ENCODE data around the gene NAALADL1. TPM values are rescaled to one million over a fixed set of nuclear protein-coding genes. Genes with fewer than 3 reads are reported as not detected.

NAALADL1 gene
- total and polyA plus RNA-seq, 5 donors from 2014 or later = 16.4 to 52.2 (median 27.8) TPM

- Histone ChIP-seq H3K36me3 (ENCODE audit: control insufficient read depth, insufficient read depth, low read length) (peaks cover 9% of the 10 kb centered on the region), H3K27ac (ENCODE audit: insufficient read depth, low read length, poor library complexity, severe bottlenecking) (no peak overlapping the region), H3K4me1 (ENCODE audit: control insufficient read depth, insufficient read depth, low read length, poor library complexity, severe bottlenecking) (peaks cover 13% of the 10 kb centered on the region), H3K4me3 (ENCODE audit: low read depth, low read length) (no peak overlapping the region), H3K9me3 (ENCODE audit: control insufficient read depth in 2 of 2, low read length in 2 of 2) (no peaks in the 10 kb centered on the region), H3K27me3 (ENCODE audit: control insufficient read depth, insufficient read depth, low read length) (no peaks in the 10 kb centered on the region)
- Mint-ChIP-seq H3K36me3 (no peaks in the 10 kb centered on the region), H3K4me3 (peak overlapping the region in 2 of 4 donors; percentile 29 to 54), H3K27me3 (peaks cover 6% of the 10 kb centered on the region), H3K9me3 (no peaks in the 10 kb centered on the region), H3K27ac (peak overlapping the region in 1 of 3 donors; percentile 71), H3K4me1 (peaks cover 0 to 33% (median 16%) of the 10 kb centered on the region in 4 donors)
- ATAC-seq (ENCODE audit: low read depth in 2 of 2) (no peak), DNase-seq (no peak)
These were observed 40.4 kb downstream of the NAALADL1 start for GRCh38 chr11:65017937-65018336.

DNA sequence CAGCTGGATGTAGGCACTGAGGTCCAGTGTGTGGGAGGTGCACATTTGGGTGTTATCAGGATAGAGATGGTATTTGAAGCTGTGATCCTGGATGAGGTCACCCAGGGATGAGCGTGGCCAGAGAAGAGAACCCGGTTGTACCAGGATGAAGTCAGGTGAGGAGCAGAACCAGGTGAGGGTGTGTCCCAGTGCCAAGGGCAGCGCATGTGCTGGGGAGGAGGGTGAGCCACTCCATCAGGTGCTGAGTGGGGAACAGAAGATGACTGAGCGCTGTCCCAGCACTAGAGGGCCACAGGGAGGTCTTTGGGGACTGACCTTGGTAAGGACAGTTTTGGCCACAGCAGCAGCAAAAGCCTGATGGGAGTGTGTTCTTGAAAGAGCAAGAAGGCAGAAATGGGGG lies 41.6 kb downstream of the NAALADL1 start:
- no peak overlapping the region for H3K27ac ChIP-seq (ENCODE audit: insufficient read depth, low read length, poor library complexity, severe bottlenecking)
- peaks cover 9% of the 10 kb centered on the region for H3K36me3 ChIP-seq (ENCODE audit: control insufficient read depth, insufficient read depth, low read length)
- H3K27me3 ChIP-seq (ENCODE audit: control insufficient read depth, insufficient read depth, low read length) = no peaks in the 10 kb centered on the region
- H3K4me3 Mint-ChIP-seq = peak overlapping the region in 3 of 4 donors; percentile 39 to 95 (median 60)
- H3K27me3 Mint-ChIP-seq = peaks cover 6% of the 10 kb centered on the region
- H3K4me1 Mint-ChIP-seq = peaks cover 0 to 33% (median 15%) of the 10 kb centered on the region in 4 donors
- no peak overlapping the region for H3K4me3 ChIP-seq (ENCODE audit: low read depth, low read length)
- no peaks in the 10 kb centered on the region for H3K9me3 Mint-ChIP-seq
- H3K36me3 Mint-ChIP-seq = no peaks in the 10 kb centered on the region
- H3K9me3 ChIP-seq (ENCODE audit: control insufficient read depth in 2 of 2, low read length in 2 of 2) = no peaks in the 10 kb centered on the region
- peak overlapping the region in 1 of 3 donors; percentile 41 for H3K27ac Mint-ChIP-seq
- peaks cover 13% of the 10 kb centered on the region for H3K4me1 ChIP-seq (ENCODE audit: control insufficient read depth, insufficient read depth, low read length, poor library complexity, severe bottlenecking)
- ATAC-seq (ENCODE audit: low read depth in 2 of 2) (no peak), DNase-seq (no peak)

- Histone ChIP-seq H3K27ac (ENCODE audit: insufficient read depth, low read length, poor library complexity, severe bottlenecking) (peak overlapping the region; percentile 95), H3K4me1 (ENCODE audit: control insufficient read depth, insufficient read depth, low read length, poor library complexity, severe bottlenecking) (peaks cover 13% of the 10 kb centered on the region), H3K9me3 (ENCODE audit: control insufficient read depth in 2 of 2, low read length in 2 of 2) (no peaks in the 10 kb centered on the region), H3K27me3 (ENCODE audit: control insufficient read depth, insufficient read depth, low read length) (no peaks in the 10 kb centered on the region), H3K4me3 (ENCODE audit: low read depth, low read length) (peak overlapping the region; percentile 44), H3K36me3 (ENCODE audit: control insufficient read depth, insufficient read depth, low read length) (peaks cover 3% of the 10 kb centered on the region)
- Mint-ChIP-seq H3K27ac (peak overlapping the region; percentile 48 to 93 (median 91)), H3K36me3 (no peaks in the 10 kb centered on the region), H3K9me3 (no peaks in the 10 kb centered on the region), H3K4me3 (peak overlapping the region; percentile 91 to 98 (median 94)), H3K27me3 (peaks cover 6% of the 10 kb centered on the region), H3K4me1 (peaks cover 0 to 32% (median 15%) of the 10 kb centered on the region in 4 donors)
- DNase-seq = no peak
- no peak for ATAC-seq (ENCODE audit: low read depth in 2 of 2)
These were observed 43.6 kb downstream of the NAALADL1 start for GRCh38 chr11:65014726-65015227.

DNA sequence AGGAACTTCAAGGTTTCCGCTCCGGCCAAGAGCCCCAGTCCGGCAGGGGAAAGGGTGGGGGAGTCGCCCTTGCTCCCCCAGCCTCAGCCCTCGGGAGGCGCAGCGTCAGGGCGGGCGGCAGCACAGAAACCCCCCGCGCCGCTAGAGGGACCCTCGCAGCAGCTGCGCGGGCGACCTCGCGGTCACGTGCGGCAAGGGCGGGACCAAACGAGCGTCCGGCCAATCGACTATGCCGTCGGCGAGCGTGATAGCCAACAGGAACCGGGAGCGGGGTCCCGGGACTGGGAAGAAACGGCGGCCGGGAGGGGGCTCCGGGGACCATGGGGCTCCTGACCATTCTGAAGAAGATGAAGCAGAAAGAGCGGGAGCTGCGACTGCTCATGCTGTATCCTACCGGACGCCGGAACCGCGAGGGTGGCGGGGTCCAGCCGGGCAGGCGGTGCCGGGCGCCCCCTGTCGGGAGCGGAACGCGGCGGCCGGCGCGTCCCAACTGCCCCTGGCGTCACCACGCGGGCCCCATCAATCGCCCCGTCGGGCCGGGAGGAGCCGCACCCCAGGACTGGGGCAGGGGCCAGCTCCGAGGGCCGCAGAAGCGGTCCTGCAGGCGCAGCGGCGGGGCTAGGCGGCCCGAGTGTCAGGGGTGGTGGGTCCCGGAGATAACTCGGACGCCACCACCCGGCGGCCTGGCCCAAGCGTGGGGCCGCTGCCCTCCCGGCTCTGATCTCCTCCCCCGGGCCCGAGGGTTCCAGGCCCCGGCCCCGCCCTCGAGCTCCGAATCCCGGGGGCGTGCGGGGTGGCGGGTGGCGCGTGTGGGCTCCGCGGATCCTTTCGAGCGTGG lies 44.2 kb downstream of the NAALADL1 start, which contains the start of gene ARL2:
TSS of gene ARL2 (plus strand) at position 273 of the 838 bp plus-strand sequence. CDS start at position 321, 48 bp downstream.
- peak within 1 kb of the TSS; percentile 95 for H3K27ac ChIP-seq (ENCODE audit: insufficient read depth, low read length, poor library complexity, severe bottlenecking)
- H3K4me3 ChIP-seq (ENCODE audit: low read depth, low read length) = peak within 1 kb of the TSS; percentile 57
- H3K4me1 Mint-ChIP-seq = peaks cover 0 to 31% (median 15%) of the 10 kb centered on the region in 4 donors
- no peaks in the 10 kb centered on the region for H3K27me3 ChIP-seq (ENCODE audit: control insufficient read depth, insufficient read depth, low read length)
- H3K27me3 Mint-ChIP-seq = peaks cover 6% of the 10 kb centered on the region
- no peaks in the 10 kb centered on the region for H3K9me3 ChIP-seq (ENCODE audit: control insufficient read depth in 2 of 2, low read length in 2 of 2)
- peak; percentile 83 to 92 (median 85) for DNase-seq
- H3K4me3 Mint-ChIP-seq = peak within 1 kb of the TSS; percentile 92 to 98 (median 94)
- peaks cover 13% of the 10 kb centered on the region for H3K4me1 ChIP-seq (ENCODE audit: control insufficient read depth, insufficient read depth, low read length, poor library complexity, severe bottlenecking)
- no peaks in the 10 kb centered on the region for H3K36me3 ChIP-seq (ENCODE audit: control insufficient read depth, insufficient read depth, low read length)
- peak within 1 kb of the TSS; percentile 93 to 98 (median 97) for H3K27ac Mint-ChIP-seq
- no peaks in the 10 kb centered on the region for H3K9me3 Mint-ChIP-seq
- ATAC-seq (ENCODE audit: low read depth in 2 of 2) = peak; percentile 77 to 78
- H3K36me3 Mint-ChIP-seq = no peaks in the 10 kb centered on the region

- Mint-ChIP-seq H3K36me3 (no peaks in the 10 kb centered on the region), H3K4me3 (peak overlapping the region; percentile 92 to 98 (median 92)), H3K27me3 (peaks cover 6% of the 10 kb centered on the region), H3K4me1 (peaks cover 0 to 31% (median 15%) of the 10 kb centered on the region in 4 donors), H3K9me3 (no peaks in the 10 kb centered on the region), H3K27ac (peak overlapping the region; percentile 93 to 98 (median 97))
- Histone ChIP-seq H3K27ac (ENCODE audit: insufficient read depth, low read length, poor library complexity, severe bottlenecking) (peak overlapping the region; percentile 95), H3K4me3 (ENCODE audit: low read depth, low read length) (peak overlapping the region; percentile 57), H3K4me1 (ENCODE audit: control insufficient read depth, insufficient read depth, low read length, poor library complexity, severe bottlenecking) (peaks cover 13% of the 10 kb centered on the region), H3K9me3 (ENCODE audit: control insufficient read depth in 2 of 2, low read length in 2 of 2) (no peaks in the 10 kb centered on the region), H3K27me3 (ENCODE audit: control insufficient read depth, insufficient read depth, low read length) (no peaks in the 10 kb centered on the region), H3K36me3 (ENCODE audit: control insufficient read depth, insufficient read depth, low read length) (no peaks in the 10 kb centered on the region)
- DNase-seq (peak; percentile 83 to 93 (median 91)), ATAC-seq (ENCODE audit: low read depth in 2 of 2) (peak; percentile 88 to 91)
These were observed 45.0 kb downstream of the NAALADL1 start for GRCh38 chr11:65013130-65013887.

- no peaks in the 10 kb centered on the region for H3K9me3 ChIP-seq (ENCODE audit: control insufficient read depth in 2 of 2, low read length in 2 of 2)
- no peak overlapping the region for H3K27ac Mint-ChIP-seq
- DNase-seq = no peak
These were observed 49.5 kb downstream of the NAALADL1 start for GRCh38 chr11:65008873-65009272.

GRCh38 chr11:65008016-65008415 lies 50.3 kb downstream of the NAALADL1 start:
- ATAC-seq (ENCODE audit: low read depth in 2 of 2) (no peak), DNase-seq (no peak)
- H3K27me3 ChIP-seq (ENCODE audit: control insufficient read depth, insufficient read depth, low read length) = no peaks in the 10 kb centered on the region
- no peak overlapping the region for H3K4me3 ChIP-seq (ENCODE audit: low read depth, low read length)
- H3K4me1 Mint-ChIP-seq = peaks cover 0 to under 1% (median 0%) of the 10 kb centered on the region in 4 donors
- H3K27ac ChIP-seq (ENCODE audit: insufficient read depth, low read length, poor library complexity, severe bottlenecking) = no peak overlapping the region
- H3K9me3 ChIP-seq (ENCODE audit: control insufficient read depth in 2 of 2, low read length in 2 of 2) = no peaks in the 10 kb centered on the region
- no peak overlapping the region for H3K27ac Mint-ChIP-seq
- H3K4me3 Mint-ChIP-seq = peak overlapping the region in 1 of 4 donors; percentile 15
- no peaks in the 10 kb centered on the region for H3K4me1 ChIP-seq (ENCODE audit: control insufficient read depth, insufficient read depth, low read length, poor library complexity, severe bottlenecking)
- no peaks in the 10 kb centered on the region for H3K36me3 ChIP-seq (ENCODE audit: control insufficient read depth, insufficient read depth, low read length)
- H3K27me3 Mint-ChIP-seq = peaks cover 5% of the 10 kb centered on the region
- H3K36me3 Mint-ChIP-seq = no peaks in the 10 kb centered on the region
- no peaks in the 10 kb centered on the region for H3K9me3 Mint-ChIP-seq

More at GRCh38 chr11:65008873-65009272, 49.5 kb downstream of the NAALADL1 start:
- Histone ChIP-seq H3K4me3 (ENCODE audit: low read depth, low read length) (no peak overlapping the region), H3K36me3 (ENCODE audit: control insufficient read depth, insufficient read depth, low read length) (no peaks in the 10 kb centered on the region), H3K27ac (ENCODE audit: insufficient read depth, low read length, poor library complexity, severe bottlenecking) (no peak overlapping the region), H3K27me3 (ENCODE audit: control insufficient read depth, insufficient read depth, low read length) (no peaks in the 10 kb centered on the region), H3K4me1 (ENCODE audit: control insufficient read depth, insufficient read depth, low read length, poor library complexity, severe bottlenecking) (no peaks in the 10 kb centered on the region)
- Mint-ChIP-seq H3K4me3 (no peak overlapping the region), H3K36me3 (no peaks in the 10 kb centered on the region), H3K9me3 (no peaks in the 10 kb centered on the region), H3K27me3 (peaks cover 11% of the 10 kb centered on the region), H3K4me1 (peaks cover 0 to 7% (median 3%) of the 10 kb centered on the region in 4 donors)
- no peak for ATAC-seq (ENCODE audit: low read depth in 2 of 2)

Data from CD4-positive, CD25-positive, alpha-beta regulatory T cell (primary cell).